Activated naive CD8-positive, alpha-beta T cell (primary cell): ENCODE measurements around the gene RAB6B.

Experiments used
- H3K27ac Mint-ChIP-seq: one replicate; pipeline ENCODE4 v1.8.0; 2021; ENCODE audit warnings: mixed read lengths
- H3K27me3 Mint-ChIP-seq: one replicate; pipeline ENCODE4 v1.8.0; 2021; ENCODE audit warnings: mixed read lengths
- H3K36me3 Mint-ChIP-seq: one replicate; pipeline ENCODE4 v1.8.0; 2021; ENCODE audit warnings: mixed read lengths
- H3K4me1 Mint-ChIP-seq: one replicate; pipeline ENCODE4 v1.8.0; 2021; ENCODE audit warnings: low read depth, mixed read lengths
- H3K4me3 Mint-ChIP-seq: one replicate; pipeline ENCODE4 v1.8.0; 2021; ENCODE audit warnings: mild to moderate bottlenecking, mixed read lengths
- H3K9me3 Mint-ChIP-seq: one replicate; pipeline ENCODE4 v1.8.0; 2021; ENCODE audit warnings: low read depth, mixed read lengths

Gene RAB6B

GRCh38 chr3:133934996-133935842 is 39.5 kb upstream of the RAB6B start:
- Mint-ChIP-seq H3K27ac (no peak overlapping the region), H3K36me3 (no peaks in the 10 kb centered on the region), H3K4me3 (no peak overlapping the region), H3K9me3 (no peaks in the 10 kb centered on the region), H3K4me1 (no peaks in the 10 kb centered on the region), H3K27me3 (no peaks in the 10 kb centered on the region)

- no peaks in the 10 kb centered on the region for H3K36me3 Mint-ChIP-seq
- H3K27ac Mint-ChIP-seq, result no peak overlapping the region
- no peaks in the 10 kb centered on the region for H3K9me3 Mint-ChIP-seq
- H3K4me1 Mint-ChIP-seq, result no peaks in the 10 kb centered on the region
- no peaks in the 10 kb centered on the region for H3K27me3 Mint-ChIP-seq
- no peak overlapping the region for H3K4me3 Mint-ChIP-seq
These were observed 38.6 kb upstream of the RAB6B start for GRCh38 chr3:133934073-133934970.

- Mint-ChIP-seq H3K27me3 (no peaks in the 10 kb centered on the region), H3K4me1 (peaks cover 2% of the 10 kb centered on the region), H3K4me3 (no peak overlapping the region), H3K36me3 (no peaks in the 10 kb centered on the region), H3K27ac (no peak overlapping the region), H3K9me3 (no peaks in the 10 kb centered on the region)
These were observed 37.7 kb upstream of the RAB6B start for GRCh38 chr3:133933097-133934024.

- no peaks in the 10 kb centered on the region for H3K27me3 Mint-ChIP-seq
- H3K4me3 Mint-ChIP-seq, result no peak overlapping the region
- no peaks in the 10 kb centered on the region for H3K9me3 Mint-ChIP-seq
- no peak overlapping the region for H3K27ac Mint-ChIP-seq
- no peaks in the 10 kb centered on the region for H3K36me3 Mint-ChIP-seq
- peaks cover 9% of the 10 kb centered on the region for H3K4me1 Mint-ChIP-seq
These were observed 36.3 kb upstream of the RAB6B start for GRCh38 chr3:133932009-133932408.

- Mint-ChIP-seq H3K9me3 (no peaks in the 10 kb centered on the region), H3K27me3 (peaks cover 2% of the 10 kb centered on the region), H3K27ac (no peak overlapping the region), H3K4me1 (peaks cover 11% of the 10 kb centered on the region), H3K4me3 (no peak overlapping the region), H3K36me3 (no peaks in the 10 kb centered on the region)
These were observed 35.4 kb upstream of the RAB6B start for GRCh38 chr3:133931084-133931483.

- Mint-ChIP-seq H3K27me3 (peaks cover 3% of the 10 kb centered on the region), H3K4me1 (peaks cover 11% of the 10 kb centered on the region), H3K27ac (no peak overlapping the region), H3K9me3 (no peaks in the 10 kb centered on the region), H3K4me3 (no peak overlapping the region), H3K36me3 (no peaks in the 10 kb centered on the region)
These were observed 34.8 kb upstream of the RAB6B start for GRCh38 chr3:133930341-133930933.

- H3K27me3 Mint-ChIP-seq, result peaks cover 3% of the 10 kb centered on the region
- H3K36me3 Mint-ChIP-seq, result no peaks in the 10 kb centered on the region
- no peaks in the 10 kb centered on the region for H3K9me3 Mint-ChIP-seq
- peaks cover 11% of the 10 kb centered on the region for H3K4me1 Mint-ChIP-seq
- H3K27ac Mint-ChIP-seq, result no peak overlapping the region
- peak overlapping the region; percentile 52 for H3K4me3 Mint-ChIP-seq
These were observed 33.4 kb upstream of the RAB6B start for GRCh38 chr3:133928903-133929607.

GRCh38 chr3:133928136-133928893 is 32.6 kb upstream of the RAB6B start:
- H3K4me3 Mint-ChIP-seq, result peak overlapping the region; percentile 70
- H3K27ac Mint-ChIP-seq, result no peak overlapping the region
- peaks cover 11% of the 10 kb centered on the region for H3K4me1 Mint-ChIP-seq
- peaks cover 3% of the 10 kb centered on the region for H3K27me3 Mint-ChIP-seq
- no peaks in the 10 kb centered on the region for H3K36me3 Mint-ChIP-seq
- H3K9me3 Mint-ChIP-seq, result no peaks in the 10 kb centered on the region

- no peaks in the 10 kb centered on the region for H3K36me3 Mint-ChIP-seq
- H3K27ac Mint-ChIP-seq, result no peak overlapping the region
- H3K9me3 Mint-ChIP-seq, result no peaks in the 10 kb centered on the region
- peaks cover 11% of the 10 kb centered on the region for H3K4me1 Mint-ChIP-seq
- peaks cover 3% of the 10 kb centered on the region for H3K27me3 Mint-ChIP-seq
- H3K4me3 Mint-ChIP-seq, result peak overlapping the region; percentile 70
These were observed 31.9 kb upstream of the RAB6B start for GRCh38 chr3:133927540-133928066.

- H3K9me3 Mint-ChIP-seq, result no peaks in the 10 kb centered on the region
- H3K4me1 Mint-ChIP-seq, result peaks cover 11% of the 10 kb centered on the region
- peaks cover 3% of the 10 kb centered on the region for H3K27me3 Mint-ChIP-seq
- H3K36me3 Mint-ChIP-seq, result no peaks in the 10 kb centered on the region
- no peak overlapping the region for H3K27ac Mint-ChIP-seq
- peak overlapping the region; percentile 70 for H3K4me3 Mint-ChIP-seq
These were observed 31.3 kb upstream of the RAB6B start for GRCh38 chr3:133926736-133927539.

GRCh38 chr3:133925960-133926735 is 30.5 kb upstream of the RAB6B start:
- Mint-ChIP-seq H3K27me3 (peaks cover 5% of the 10 kb centered on the region), H3K9me3 (no peaks in the 10 kb centered on the region), H3K36me3 (no peaks in the 10 kb centered on the region), H3K4me3 (peak overlapping the region; percentile 4), H3K27ac (no peak overlapping the region), H3K4me1 (peaks cover 11% of the 10 kb centered on the region)

GRCh38 chr3:133924041-133924440 is 28.4 kb upstream of the RAB6B start:
- no peaks in the 10 kb centered on the region for H3K9me3 Mint-ChIP-seq
- no peak overlapping the region for H3K4me3 Mint-ChIP-seq
- no peaks in the 10 kb centered on the region for H3K36me3 Mint-ChIP-seq
- peaks cover 11% of the 10 kb centered on the region for H3K4me1 Mint-ChIP-seq
- H3K27ac Mint-ChIP-seq, result no peak overlapping the region
- H3K27me3 Mint-ChIP-seq, result peaks cover 5% of the 10 kb centered on the region
